PFSK-1 (cell line): Measurements from ENCODE around the gene RNF26.

ENCODE experiments used
- FOXP2 ChIP-seq: optimal IDR thresholded peaks from 2 replicates; pipeline ENCODE3; 2011; ENCODE audit warnings: borderline replicate concordance, control low read depth, inconsistent platforms; ENCODE audit not compliant: insufficient read depth; ENCODE audit errors: extremely low read length, extremely low read depth
- POLR2AphosphoS5 ChIP-seq: IDR thresholded peaks from 2 replicates; pipeline ENCODE4 v1.6.1; 2012; ENCODE audit warnings: low read depth, mild to moderate bottlenecking, control low read depth, low read length, moderate library complexity
- REST ChIP-seq, 2 experiments: IDR thresholded peaks; 2 replicates each; pipeline versions ENCODE4 v1.6.1 to v1.8.0; 2011 to 2012; ENCODE audit warnings: low read depth in 2 of 2, low read length in 2 of 2, control low read depth in 1 of 2, inconsistent platforms in 1 of 2, mild to moderate bottlenecking in 1 of 2, moderate library complexity in 1 of 2; ENCODE audit not compliant: insufficient read depth in 1 of 2
- SIN3A ChIP-seq: IDR thresholded peaks from 2 replicates; pipeline ENCODE4 v1.6.1; 2012; ENCODE audit warnings: mild to moderate bottlenecking, low read length, moderate library complexity, borderline replicate concordance; ENCODE audit not compliant: insufficient read depth
- TAF1 ChIP-seq: IDR thresholded peaks from 2 replicates; pipeline ENCODE4 v1.6.1; 2012; ENCODE audit warnings: low read length, control low read depth, borderline replicate concordance; ENCODE audit not compliant: insufficient read depth

The RNF26 gene

GRCh38 chr11:119338965-119339588 lies 4.8 kb downstream of the RNF26 start:
- TF ChIP-seq TAF1 (no peak), FOXP2 (no peak), REST (IDR thresholded peaks at IDR 0.05; ENCODE audit: insufficient read depth in 1 of 2, low read depth in 2 of 2, low read length in 2 of 2) (no peak), POLR2AphosphoS5 (no peak), SIN3A (no peak)

- TF ChIP-seq FOXP2 (peak; percentile 43), POLR2AphosphoS5 (no peak)
Observed at GRCh38 chr11:119339589-119340334, 5.4 kb downstream of the RNF26 start.

- TF ChIP-seq TAF1, result no peak
- TF ChIP-seq SIN3A, result no peak
- no peak for TF ChIP-seq REST (IDR thresholded peaks at IDR 0.05; ENCODE audit: insufficient read depth in 1 of 2, low read depth in 2 of 2, low read length in 2 of 2)
- no peak for TF ChIP-seq FOXP2
- TF ChIP-seq POLR2AphosphoS5, result no peak
Observed at GRCh38 chr11:119340335-119341221, 6.3 kb downstream of the RNF26 start, which contains the start of gene C1QTNF5. TSS of gene C1QTNF5 (minus strand) at chr11:119340883. CDS start at chr11:119340397, 486 bp downstream.

- no peak for TF ChIP-seq POLR2AphosphoS5
Observed at GRCh38 chr11:119341222-119342022, 7.1 kb downstream of the RNF26 start.

GRCh38 chr11:119342023-119342300 lies 7.6 kb downstream of the RNF26 start:
- no peak for TF ChIP-seq POLR2AphosphoS5
- no peak for TF ChIP-seq SIN3A
- no peak for TF ChIP-seq TAF1
- TF ChIP-seq FOXP2, result no peak
- TF ChIP-seq REST (IDR thresholded peaks at IDR 0.05; ENCODE audit: insufficient read depth in 1 of 2, low read depth in 2 of 2, low read length in 2 of 2), result no peak
